DMS 273 treated with DMSO at 0.1 percent for 48 hours (cell line): ENCODE data around the gene GLYATL1.
"Not testable (repeated sequence)": the region's sequence is repeated elsewhere in the genome, so short reads cannot be mapped to it uniquely, and the experiment has no call there.

Experiments used
- DNase-seq: peaks from one replicate; lab custom pipeline; 2025; lab: John Stamatoyannopoulos, UW

GLYATL1 gene

GRCh38 chr11:58998480-58999290, 59.4 kb downstream of the GLYATL1 start:
- DNase-seq: no peak

GRCh38 chr11:58999291-58999680, 60.0 kb downstream of the GLYATL1 start:
- DNase-seq: no peak

DNA sequence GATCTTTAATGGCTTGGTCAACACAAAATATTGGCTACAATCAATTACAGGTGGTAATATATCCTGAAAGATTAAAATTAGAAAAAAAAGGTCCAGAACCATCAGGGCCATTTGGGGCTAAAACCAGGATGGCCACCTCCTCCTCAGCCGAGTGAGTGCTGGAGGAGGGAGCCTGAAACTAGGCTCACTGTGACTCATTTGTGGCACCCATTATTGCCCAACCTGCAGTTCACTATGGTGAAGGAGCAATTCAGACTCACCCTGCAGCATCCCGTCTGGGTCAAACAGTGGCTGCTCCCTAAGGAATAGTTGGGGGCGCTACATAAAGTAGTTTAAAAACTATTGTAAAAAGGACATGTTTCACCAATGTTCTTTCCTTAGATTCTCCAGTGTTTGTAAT, 60.7 kb downstream of the GLYATL1 start:
- DNase-seq: no peak

DNA sequence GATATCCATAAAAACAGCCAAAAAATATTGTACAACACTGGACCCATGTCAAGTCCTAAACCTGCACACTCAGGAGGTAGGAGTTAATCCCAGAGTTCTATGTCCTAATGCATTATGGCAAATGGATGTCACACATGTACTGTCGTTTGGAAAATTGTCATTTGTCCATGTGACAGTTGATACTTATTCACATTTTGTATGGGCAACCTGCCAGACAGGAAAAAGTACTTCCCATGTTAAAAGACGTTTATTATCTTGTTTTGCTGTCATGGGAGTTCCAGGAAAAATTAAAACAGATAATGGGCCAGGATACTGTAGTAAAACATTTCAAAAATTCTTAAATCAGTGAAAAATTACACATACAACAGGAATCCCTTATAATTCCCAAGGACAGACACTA, 62.7 kb downstream of the GLYATL1 start:
- DNase-seq: not testable (repeated sequence)
